SJCRH30 (cell line): ENCODE measurements around the gene CHRNA7. TPM values are rescaled to one million over a fixed set of nuclear protein-coding genes. Genes with fewer than 3 reads are reported as not detected.
"Not testable (repeated sequence)": the region's sequence is repeated elsewhere in the genome, so short reads cannot be mapped to it uniquely, and the experiment has no call there.

ENCODE experiments used
- DNase-seq, 2 experiments: peaks; one replicate each; pipeline ENCODE4 v3.0.0-alpha.2; 2015 to 2020
- H3K27ac ChIP-seq: fragments of 250-450 bp; sonication (Bioruptor Pico); 2 replicates; pipeline ENCODE4 v1.5.1; 2020; ENCODE audit warnings: mild to moderate bottlenecking, moderate library complexity
- H3K27me3 ChIP-seq: fragments of 250-450 bp; sonication (Bioruptor Pico); 2 replicates; pipeline ENCODE4 v1.5.1; 2020; ENCODE audit warnings: mild to moderate bottlenecking, moderate library complexity
- H3K36me3 ChIP-seq: fragments of 250-450 bp; sonication (Bioruptor Pico); 2 replicates; pipeline ENCODE4 v1.5.1; 2020; ENCODE audit warnings: mild to moderate bottlenecking, moderate library complexity
- H3K4me1 ChIP-seq: fragments of 250-450 bp; sonication (Bioruptor Pico); 2 replicates; pipeline ENCODE4 v1.5.1; 2020; ENCODE audit warnings: mild to moderate bottlenecking, moderate library complexity
- H3K4me3 ChIP-seq: fragments of 250-450 bp; sonication (Bioruptor Pico); 2 replicates; pipeline ENCODE4 v1.5.1; 2020; ENCODE audit warnings: mild to moderate bottlenecking, moderate library complexity
- H3K9me3 ChIP-seq: fragments of 250-450 bp; sonication (Bioruptor Pico); replicated peaks from 2 replicates; pipeline ENCODE4 v1.5.1; 2020; ENCODE audit warnings: mild to moderate bottlenecking, moderate library complexity
- total RNA-seq: library from RNA; depleted of rRNA; stranded (reverse); fragments of >200 nt; shearing (Covaris generic); gene quantifications from 2 replicates; pipeline ENCODE4 v1.2.3, GENCODE V29; 2014; rRNA removed

CHRNA7 gene
- total RNA-seq, 1 experiment from 2014 or later = 8.9 TPM

DNA sequence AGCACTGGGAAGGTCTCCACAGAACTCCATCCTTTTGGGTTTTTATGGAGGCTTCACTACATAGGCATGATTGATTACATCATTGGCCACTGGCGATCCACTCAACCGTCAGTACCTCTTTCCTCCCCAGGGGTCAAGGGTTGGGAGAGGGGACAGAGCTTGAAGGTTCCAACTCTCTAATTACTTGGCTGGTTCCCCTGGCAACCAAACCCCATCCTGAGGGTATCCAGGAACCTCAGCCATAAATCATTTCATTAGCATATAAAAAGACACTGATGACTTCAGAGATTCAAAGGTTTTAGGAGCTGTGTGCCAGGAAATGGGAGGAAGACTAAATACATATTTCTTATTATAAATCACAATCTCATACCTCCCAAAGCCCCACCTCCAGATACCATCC, 131.8 kb downstream of the CHRNA7 start:
- not testable (repeated sequence) for H3K9me3 ChIP-seq, H3K4me3 ChIP-seq, H3K27me3 ChIP-seq, H3K36me3 ChIP-seq, DNase-seq, H3K4me1 ChIP-seq, H3K27ac ChIP-seq

DNA sequence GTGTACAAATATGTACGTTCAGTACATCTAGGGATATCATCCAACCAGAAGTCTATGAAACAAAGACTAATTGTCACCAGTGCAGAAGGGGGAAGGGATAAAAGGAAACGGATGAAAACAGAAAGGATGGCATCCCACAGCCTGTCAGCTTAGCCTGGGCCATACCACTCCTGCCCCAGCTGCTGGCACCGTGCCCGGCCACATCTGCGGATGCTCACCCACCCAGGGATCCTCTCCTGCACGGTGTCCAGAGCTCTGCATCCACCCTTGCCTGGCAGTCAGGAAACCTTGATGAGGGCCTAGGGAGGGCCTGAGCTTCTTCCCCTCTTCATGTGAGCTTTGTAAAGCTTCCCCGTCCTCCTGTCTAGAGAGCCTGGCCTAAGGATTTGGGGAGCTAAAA, 133.8 kb downstream of the CHRNA7 start:
- H3K4me3 ChIP-seq, H3K4me1 ChIP-seq, H3K36me3 ChIP-seq, H3K27ac ChIP-seq, DNase-seq, H3K27me3 ChIP-seq, H3K9me3 ChIP-seq: not testable (repeated sequence)

DNA sequence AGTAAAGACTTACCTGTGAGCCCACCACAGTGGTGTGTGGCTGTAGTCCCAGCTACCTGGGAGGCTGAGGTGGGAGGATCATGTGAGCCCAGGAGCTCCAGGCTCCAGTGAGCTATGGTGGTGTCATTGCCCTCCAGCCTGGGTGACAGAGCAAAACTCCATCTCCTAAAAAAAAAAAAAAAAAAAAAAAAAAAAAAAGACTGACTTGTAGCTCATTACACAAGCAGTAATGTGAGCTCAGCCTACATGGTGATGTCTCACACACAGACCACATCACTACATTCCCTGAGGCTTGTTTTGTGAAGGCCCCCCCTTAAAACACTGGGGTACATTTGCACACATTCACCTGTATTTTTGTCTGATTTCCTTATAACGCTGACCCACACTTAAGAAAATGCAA, 134.4 kb downstream of the CHRNA7 start:
- not testable (repeated sequence) for DNase-seq, H3K4me3 ChIP-seq, H3K4me1 ChIP-seq, H3K27ac ChIP-seq, H3K27me3 ChIP-seq, H3K9me3 ChIP-seq, H3K36me3 ChIP-seq

DNA sequence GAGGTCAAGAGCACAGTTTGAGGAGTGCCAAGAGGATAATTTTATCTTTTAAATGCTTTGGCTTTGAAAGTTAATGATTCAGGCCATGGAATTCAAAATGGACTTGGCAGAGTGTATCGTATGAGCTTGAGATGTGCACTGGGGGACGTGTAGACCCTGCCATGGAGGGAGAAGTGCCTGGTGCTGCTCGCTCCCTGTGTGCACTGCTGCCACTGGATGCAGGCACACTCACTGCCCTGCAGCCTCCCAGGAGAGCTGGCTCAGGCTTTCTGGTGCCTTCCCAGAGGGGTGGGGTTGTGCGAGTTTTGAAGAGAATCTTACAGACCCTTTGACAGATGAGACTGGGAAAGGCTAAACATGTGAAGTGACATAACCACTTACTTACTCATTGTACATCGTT, 135.5 kb downstream of the CHRNA7 start:
- not testable (repeated sequence) for H3K36me3 ChIP-seq

DNA sequence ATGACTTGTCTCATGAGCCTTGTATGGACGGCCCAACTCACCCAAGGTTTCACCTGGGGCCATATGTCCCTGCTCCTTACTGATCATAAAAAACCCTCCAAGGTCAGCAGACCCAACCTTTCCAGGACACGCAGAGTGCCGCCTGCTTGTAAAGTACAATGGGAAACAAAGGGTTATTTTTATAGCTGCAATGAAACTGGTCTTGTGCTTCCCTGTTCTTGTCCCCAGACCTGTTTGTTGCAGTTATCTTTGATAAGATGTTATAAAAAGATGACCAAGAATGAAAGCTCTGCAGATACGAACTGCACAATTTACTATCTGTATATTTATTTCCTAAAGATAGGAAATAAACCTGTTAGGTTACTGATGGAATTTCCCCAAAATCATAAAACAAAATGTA, 136.0 kb downstream of the CHRNA7 start:
- not testable (repeated sequence) for H3K27ac ChIP-seq, H3K4me3 ChIP-seq, H3K4me1 ChIP-seq, H3K27me3 ChIP-seq, DNase-seq, H3K36me3 ChIP-seq, H3K9me3 ChIP-seq

More for the DNA sequence above, 135.5 kb downstream of the CHRNA7 start:
- not testable (repeated sequence) for H3K4me3 ChIP-seq, DNase-seq, H3K4me1 ChIP-seq, H3K27me3 ChIP-seq, H3K27ac ChIP-seq, H3K9me3 ChIP-seq

DNA sequence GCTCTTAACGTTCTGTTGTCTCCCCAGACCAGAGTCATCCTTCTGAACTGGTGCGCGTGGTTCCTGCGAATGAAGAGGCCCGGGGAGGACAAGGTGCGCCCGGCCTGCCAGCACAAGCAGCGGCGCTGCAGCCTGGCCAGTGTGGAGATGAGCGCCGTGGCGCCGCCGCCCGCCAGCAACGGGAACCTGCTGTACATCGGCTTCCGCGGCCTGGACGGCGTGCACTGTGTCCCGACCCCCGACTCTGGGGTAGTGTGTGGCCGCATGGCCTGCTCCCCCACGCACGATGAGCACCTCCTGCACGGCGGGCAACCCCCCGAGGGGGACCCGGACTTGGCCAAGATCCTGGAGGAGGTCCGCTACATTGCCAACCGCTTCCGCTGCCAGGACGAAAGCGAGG, 137.6 kb downstream of the CHRNA7 start:
- not testable (repeated sequence) for H3K4me1 ChIP-seq, H3K36me3 ChIP-seq, H3K9me3 ChIP-seq, H3K27me3 ChIP-seq, H3K4me3 ChIP-seq, H3K27ac ChIP-seq, DNase-seq

DNA sequence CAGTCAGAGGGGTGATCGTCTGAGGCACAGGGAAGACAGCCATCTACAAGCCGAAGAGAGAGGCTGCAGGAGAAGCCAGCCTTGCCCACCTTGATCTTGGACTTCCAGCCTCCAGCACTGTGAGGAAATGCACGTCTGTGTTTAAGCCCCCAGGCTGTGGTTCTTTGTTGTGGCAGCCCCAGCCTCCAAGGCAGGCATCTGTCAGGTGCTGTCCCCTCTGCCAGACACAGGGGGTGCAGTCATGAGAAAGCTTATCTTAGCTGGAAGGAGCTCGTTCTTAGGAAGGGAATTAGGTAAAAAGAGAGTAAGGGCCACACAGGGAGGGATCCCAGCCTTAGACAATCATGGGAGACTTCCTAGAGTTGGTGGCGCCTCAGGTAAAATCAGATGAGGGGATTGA, 150.3 kb downstream of the CHRNA7 start:
- H3K27ac ChIP-seq, DNase-seq, H3K27me3 ChIP-seq, H3K9me3 ChIP-seq, H3K4me1 ChIP-seq, H3K36me3 ChIP-seq, H3K4me3 ChIP-seq: not testable (repeated sequence)

DNA sequence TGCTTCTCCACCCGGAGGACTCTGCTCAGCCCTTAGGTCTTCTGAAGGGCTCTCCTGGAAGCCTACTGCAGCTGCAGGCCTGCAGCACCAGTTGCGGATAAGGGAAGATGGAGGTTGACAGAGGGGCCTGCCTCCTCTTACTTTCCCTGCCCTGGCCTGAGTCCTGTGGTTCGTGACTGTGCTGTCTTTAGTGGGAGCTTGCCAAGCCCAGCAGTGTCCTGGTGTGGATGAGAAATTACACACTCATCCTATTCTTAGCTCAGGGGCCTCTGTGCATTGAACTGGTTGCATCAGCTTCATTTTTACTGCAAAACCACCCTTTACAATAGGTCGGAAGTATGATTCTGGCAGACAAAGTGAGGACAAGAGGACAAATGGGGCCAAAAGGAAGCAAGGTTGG, 163.5 kb downstream of the CHRNA7 start:
- H3K4me1 ChIP-seq, H3K4me3 ChIP-seq, H3K27me3 ChIP-seq, H3K36me3 ChIP-seq, H3K27ac ChIP-seq, DNase-seq, H3K9me3 ChIP-seq: not testable (repeated sequence)

DNA sequence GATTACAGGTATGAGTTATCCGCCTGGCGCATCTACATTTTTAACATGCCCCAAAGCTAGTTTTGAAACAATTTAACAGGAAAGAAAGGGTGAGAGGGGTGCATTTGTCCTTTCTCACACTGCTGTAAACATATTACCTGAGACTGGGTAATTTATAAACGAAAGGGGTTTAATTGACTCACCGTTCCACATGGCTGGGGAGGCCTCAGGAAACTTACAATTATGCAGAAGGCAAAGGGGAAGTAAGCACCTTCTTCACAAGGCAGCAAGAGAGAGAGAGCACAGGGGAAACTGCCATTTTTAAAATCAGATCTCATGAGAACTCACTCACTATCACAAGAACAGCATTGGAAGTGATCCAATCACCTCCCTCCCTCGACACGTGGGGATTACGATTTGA, 165.9 kb downstream of the CHRNA7 start:
- not testable (repeated sequence) for H3K4me1 ChIP-seq, H3K4me3 ChIP-seq, H3K27me3 ChIP-seq, H3K27ac ChIP-seq, H3K36me3 ChIP-seq, DNase-seq, H3K9me3 ChIP-seq

DNA sequence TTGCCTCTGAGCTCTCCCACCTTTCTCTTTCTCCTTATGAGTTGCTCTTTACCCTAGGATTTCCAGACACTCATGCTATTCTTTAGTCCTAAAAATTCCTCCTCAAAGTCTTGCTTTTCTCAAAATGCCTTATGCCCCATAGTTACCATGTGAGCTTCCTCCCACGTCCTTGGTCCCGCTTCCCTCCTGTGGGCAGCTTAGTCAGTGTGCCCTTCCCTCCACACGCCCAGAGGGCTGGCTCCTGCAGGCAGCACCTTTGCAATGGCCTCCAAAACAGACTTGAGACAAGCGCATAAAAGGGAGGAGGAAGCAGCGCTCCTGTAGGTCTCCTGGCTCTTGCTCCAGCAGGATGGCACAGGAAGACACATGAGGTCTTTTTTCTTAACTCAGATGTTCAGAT, 168.6 kb downstream of the CHRNA7 start:
- DNase-seq, H3K36me3 ChIP-seq, H3K4me3 ChIP-seq, H3K27ac ChIP-seq, H3K27me3 ChIP-seq, H3K4me1 ChIP-seq, H3K9me3 ChIP-seq: not testable (repeated sequence)

DNA sequence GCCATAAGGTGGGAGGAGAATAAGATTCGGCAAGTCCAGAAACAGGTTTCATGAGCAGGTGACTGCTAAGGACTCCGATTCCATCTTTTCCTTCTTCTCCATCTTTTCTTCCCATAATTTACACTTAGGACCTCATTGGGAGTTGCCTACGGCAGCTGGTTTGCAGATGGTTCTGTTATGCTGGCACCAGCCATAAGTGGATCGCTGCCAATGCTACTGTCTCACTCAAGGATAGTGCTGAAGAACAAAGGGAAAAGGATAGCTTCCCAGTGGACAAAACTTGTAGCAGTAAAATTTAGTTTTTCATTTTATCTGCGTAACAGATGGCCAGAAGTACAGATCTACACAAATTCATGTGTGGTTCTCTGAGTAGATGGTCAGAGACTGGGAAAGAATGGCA, 178.8 kb downstream of the CHRNA7 start:
- H3K27me3 ChIP-seq, H3K36me3 ChIP-seq, H3K4me1 ChIP-seq, DNase-seq, H3K4me3 ChIP-seq, H3K9me3 ChIP-seq, H3K27ac ChIP-seq: not testable (repeated sequence)

DNA sequence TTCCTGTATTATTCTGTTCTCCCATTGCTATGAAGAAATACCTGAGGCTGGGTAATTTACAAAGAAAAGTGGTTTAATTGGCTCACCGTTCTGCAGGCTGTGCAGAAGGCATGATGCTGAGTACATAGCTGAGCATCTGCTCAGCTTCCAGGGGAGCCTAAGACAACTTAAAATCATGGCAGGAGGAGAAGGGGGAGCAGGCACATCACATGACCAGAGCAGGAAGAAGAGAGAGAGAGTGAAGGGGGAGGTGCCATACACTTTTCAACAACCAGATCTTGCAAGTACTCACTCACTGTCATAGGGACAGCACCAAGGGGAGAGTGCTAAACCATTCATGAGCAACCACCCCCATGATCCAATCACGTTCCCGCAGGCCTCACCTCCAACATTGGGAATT, 188.4 kb downstream of the CHRNA7 start:
- Histone ChIP-seq H3K27ac (no peak overlapping the region), H3K4me3 (no peak overlapping the region), H3K4me1 (peaks cover 10% of the 10 kb centered on the region), H3K9me3 (peaks cover 22% of the 10 kb centered on the region), H3K36me3 (peaks cover 4% of the 10 kb centered on the region; the same call in 1 of the 2 replicates), H3K27me3 (no peaks in the 10 kb centered on the region)
- DNase-seq = no peak

Other genes with a start within 250 kb of the CHRNA7 start
- 1.2 and 1.8 TPM in 2 replicates for gene OTUD7A, start 159.8 kb upstream of the CHRNA7 start, total RNA-seq